GM23248 (cell line): ENCODE measurements around the gene HOXD1. TPM values are rescaled to one million over a fixed set of nuclear protein-coding genes. Genes with fewer than 3 reads are reported as not detected.

Experiments used
- DNase-seq: peaks from one replicate; pipeline ENCODE4 v3.0.0-alpha.2; 2015
- H2AFZ ChIP-seq: fragments of 200-600 bp; sonication (generic); 2 replicates; pipeline ENCODE4 v1.6.1; 2016; ENCODE audit warnings: antibody characterized with exemption
- H3F3A ChIP-seq: fragments of 200-600 bp; sonication (generic); 2 replicates; pipeline ENCODE4 v1.6.1; 2016; ENCODE audit warnings: mild to moderate bottlenecking, antibody characterized with exemption, mixed run types; ENCODE audit not compliant: insufficient read depth
- H3K27ac ChIP-seq: fragments of 200-600 bp; sonication (generic); 2 replicates; pipeline ENCODE4 v1.5.1; 2016; ENCODE audit warnings: mild to moderate bottlenecking
- H3K27me3 ChIP-seq: fragments of 200-600 bp; sonication (generic); replicated peaks from 2 replicates; pipeline ENCODE4 v1.6.1; 2016; ENCODE audit warnings: mild to moderate bottlenecking; ENCODE audit not compliant: insufficient read depth
- H3K36me3 ChIP-seq: fragments of 200-600 bp; sonication (generic); 2 replicates; pipeline ENCODE4 v1.6.1; 2016; ENCODE audit warnings: low read depth, mild to moderate bottlenecking
- H3K4me1 ChIP-seq: fragments of 200-600 bp; sonication (generic); 2 replicates; pipeline ENCODE4 v1.6.1; 2016; ENCODE audit warnings: mild to moderate bottlenecking; ENCODE audit not compliant: insufficient read depth
- H3K4me2 ChIP-seq: fragments of 200-600 bp; sonication (generic); one replicate; pipeline ENCODE4 v1.6.1; 2016; ENCODE audit warnings: mild to moderate bottlenecking; ENCODE audit not compliant: unreplicated experiment
- H3K4me3 ChIP-seq: fragments of 200-600 bp; sonication (generic); 2 replicates; pipeline ENCODE4 v1.5.1; 2016; ENCODE audit warnings: mild to moderate bottlenecking
- H3K79me2 ChIP-seq: fragments of 200-600 bp; sonication (generic); 2 replicates; pipeline ENCODE4 v1.6.1; 2016; ENCODE audit warnings: mild to moderate bottlenecking; ENCODE audit not compliant: insufficient read depth
- H3K9ac ChIP-seq: fragments of 200-600 bp; sonication (generic); 2 replicates; pipeline ENCODE4 v1.6.1; 2016; ENCODE audit warnings: mild to moderate bottlenecking
- H3K9me2 ChIP-seq: fragments of 200-600 bp; sonication (generic); 2 replicates; pipeline ENCODE4 v1.6.1; 2016; ENCODE audit warnings: mixed run types, mild to moderate bottlenecking, moderate library complexity; ENCODE audit not compliant: insufficient read depth
- H3K9me3 ChIP-seq: fragments of 200-600 bp; sonication (generic); one replicate; pipeline ENCODE4 v1.6.1; 2017; ENCODE audit warnings: low read depth
- H4K20me1 ChIP-seq: fragments of 200-600 bp; sonication (generic); 2 replicates; pipeline ENCODE4 v1.6.0; 2016; ENCODE audit not compliant: insufficient read depth
- EZH2 ChIP-seq: fragments of 200-600 bp; sonication (generic); IDR thresholded peaks from 2 replicates; pipeline ENCODE4 v1.6.1; 2018; ENCODE audit warnings: antibody characterized with exemption, mild to moderate bottlenecking; ENCODE audit not compliant: insufficient read depth, poor library complexity, severe bottlenecking
- EZH2phosphoT487 ChIP-seq: fragments of 200-600 bp; sonication (generic); IDR thresholded peaks from 2 replicates; pipeline ENCODE4 v1.6.1; 2018; ENCODE audit warnings: antibody characterized with exemption, moderate library complexity, mild to moderate bottlenecking, low read depth; ENCODE audit not compliant: insufficient read depth
- WGBS, 2 experiments: methylation state at CpG; one replicate each; pipeline ENCODE4 v1.1.6; 2015 to 2017; ENCODE audit warnings: low lambda C conversion rate in 2 of 2, low coverage in 1 of 2; ENCODE audit errors: missing lambda C conversion rate in 2 of 2; 5-methylcytosine and 5-hydroxymethylcytosine counted together
- in situ Hi-C: fragments of 300-500 bp; cut with MboI; formaldehyde crosslinking; loops from 2 replicates; pipeline ENCODE4 v1.15.0; 2020
- polyA plus RNA-seq: library from polyadenylated mRNA; unstranded; fragments of >200 nt; fragmentation: Nextera tagmentation; extraction: Ambion mirVana; gene quantifications from 2 replicates; pipeline ENCODE4 v1.2.1, GENCODE V29; 2016
- total RNA-seq: library from RNA; depleted of rRNA; stranded (reverse); fragments of >200 nt; shearing (Covaris generic); gene quantifications from 2 replicates; pipeline ENCODE4 v1.2.3, GENCODE V29; 2014

Gene HOXD1
- total and polyA plus RNA-seq, 2 experiments from 2014 or later: 0.43 to 2.2 TPM

GRCh38 chr2:176200971-176201370 lies 12.5 kb downstream of the HOXD1 start:
- H3K36me3 ChIP-seq: no peaks in the 10 kb centered on the region
- H3K4me2 ChIP-seq: no peak overlapping the region
- no peak for TF ChIP-seq EZH2phosphoT487
- no peaks in the 10 kb centered on the region for H3K9me3 ChIP-seq
- H4K20me1 ChIP-seq: no peaks in the 10 kb centered on the region
- no peak overlapping the region for H3K4me3 ChIP-seq
- no peaks in the 10 kb centered on the region for H3K4me1 ChIP-seq
- H3K27ac ChIP-seq: no peak overlapping the region
- H3K9me2 ChIP-seq: no peaks in the 10 kb centered on the region
- no peaks in the 10 kb centered on the region for H3K79me2 ChIP-seq
- in situ Hi-C loops: no loop called here
- no peak overlapping the region for H3K9ac ChIP-seq
- no peak for DNase-seq
- H3K27me3 ChIP-seq: no peaks in the 10 kb centered on the region
- no peak overlapping the region for H2AFZ ChIP-seq
- no peaks in the 10 kb centered on the region for H3F3A ChIP-seq
- WGBS, 2 experiments: 78 to 86% methylated on average over 21 of the region's 21 CpGs

- no peak for DNase-seq
These were observed 14.0 kb downstream of the HOXD1 start for GRCh38 chr2:176202491-176202890.

GRCh38 chr2:176205126-176205525 lies 16.7 kb downstream of the HOXD1 start:
- no peak overlapping the region for H3K27ac ChIP-seq
- 68 to 77% methylated on average over 1 of the region's 1 CpG for WGBS, 2 experiments
- no peaks in the 10 kb centered on the region for H3K36me3 ChIP-seq
- TF ChIP-seq EZH2: no peak
- no peak for TF ChIP-seq EZH2phosphoT487
- no peaks in the 10 kb centered on the region for H3K79me2 ChIP-seq
- H2AFZ ChIP-seq: no peak overlapping the region
- H3K9me3 ChIP-seq: no peaks in the 10 kb centered on the region
- no peak overlapping the region for H3K4me2 ChIP-seq
- no peak overlapping the region for H3K9ac ChIP-seq
- in situ Hi-C loops: no loop called here
- H4K20me1 ChIP-seq: no peaks in the 10 kb centered on the region
- H3K4me3 ChIP-seq: no peak overlapping the region
- DNase-seq: no peak
- no peaks in the 10 kb centered on the region for H3K9me2 ChIP-seq
- H3K4me1 ChIP-seq: no peaks in the 10 kb centered on the region
- no peaks in the 10 kb centered on the region for H3K27me3 ChIP-seq
- H3F3A ChIP-seq: no peaks in the 10 kb centered on the region

More at GRCh38 chr2:176202491-176202890, 14.0 kb downstream of the HOXD1 start:
- Histone ChIP-seq H3K4me2 (no peak overlapping the region), H3K4me3 (no peak overlapping the region), H3K36me3 (no peaks in the 10 kb centered on the region), H3K9me2 (no peaks in the 10 kb centered on the region), H4K20me1 (no peaks in the 10 kb centered on the region), H3K9ac (no peak overlapping the region), H3K9me3 (no peaks in the 10 kb centered on the region), H2AFZ (no peak overlapping the region), H3K79me2 (no peaks in the 10 kb centered on the region), H3F3A (no peaks in the 10 kb centered on the region), H3K27me3 (no peaks in the 10 kb centered on the region), H3K27ac (no peak overlapping the region), H3K4me1 (no peaks in the 10 kb centered on the region)
- WGBS, 2 experiments: 75 to 78% methylated on average over 7 of the region's 7 CpGs
- in situ Hi-C loops: no loop called here
- no peak for TF ChIP-seq EZH2phosphoT487
- TF ChIP-seq EZH2: no peak

DNA sequence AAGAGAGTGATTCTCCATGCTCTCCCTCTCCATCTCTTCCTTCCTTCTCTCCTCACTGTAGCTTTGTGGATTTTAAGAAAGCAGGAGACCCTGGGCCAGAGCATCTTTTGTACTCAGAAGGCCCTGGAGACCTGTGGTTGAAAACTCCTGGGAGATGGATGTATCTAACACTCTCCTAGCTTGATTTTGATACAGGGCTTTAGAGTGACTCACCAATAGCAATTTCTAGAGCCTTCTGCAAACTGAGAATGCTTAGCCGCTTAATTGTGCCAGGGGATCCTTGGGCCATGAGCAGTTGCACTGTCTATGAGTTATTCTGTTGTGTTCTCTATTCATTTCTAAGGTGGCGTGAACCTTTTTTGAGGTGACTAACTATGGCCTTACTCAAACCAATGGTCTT lies 17.7 kb downstream of the HOXD1 start:
- WGBS, 2 experiments: 92 to 100% methylated on average over 2 of the region's 2 CpGs
- no peaks in the 10 kb centered on the region for H3F3A ChIP-seq
- H3K36me3 ChIP-seq: no peaks in the 10 kb centered on the region
- no peaks in the 10 kb centered on the region for H3K79me2 ChIP-seq
- TF ChIP-seq EZH2: no peak
- no peak for TF ChIP-seq EZH2phosphoT487
- DNase-seq: no peak
- in situ Hi-C loops: no loop called here
- H2AFZ ChIP-seq: no peak overlapping the region
- no peak overlapping the region for H3K27ac ChIP-seq
- no peaks in the 10 kb centered on the region for H4K20me1 ChIP-seq
- H3K4me3 ChIP-seq: no peak overlapping the region
- H3K9me2 ChIP-seq: no peaks in the 10 kb centered on the region
- no peaks in the 10 kb centered on the region for H3K9me3 ChIP-seq
- no peaks in the 10 kb centered on the region for H3K27me3 ChIP-seq
- no peaks in the 10 kb centered on the region for H3K4me1 ChIP-seq
- no peak overlapping the region for H3K4me2 ChIP-seq
- no peak overlapping the region for H3K9ac ChIP-seq

GRCh38 chr2:176206682-176207081 lies 18.2 kb downstream of the HOXD1 start:
- H3K9ac ChIP-seq: no peak overlapping the region
- no peaks in the 10 kb centered on the region for H3K9me2 ChIP-seq
- no peaks in the 10 kb centered on the region for H3K36me3 ChIP-seq
- H3K79me2 ChIP-seq: no peaks in the 10 kb centered on the region
- no peak overlapping the region for H3K27ac ChIP-seq
- no peak overlapping the region for H3K4me3 ChIP-seq
- no peaks in the 10 kb centered on the region for H3F3A ChIP-seq
- H3K4me1 ChIP-seq: no peaks in the 10 kb centered on the region
- TF ChIP-seq EZH2phosphoT487 (no peak), EZH2 (no peak)
- H2AFZ ChIP-seq: no peak overlapping the region
- in situ Hi-C loops: no loop called here
- no peaks in the 10 kb centered on the region for H3K9me3 ChIP-seq
- no peaks in the 10 kb centered on the region for H3K27me3 ChIP-seq
- DNase-seq: peak; percentile 5
- H4K20me1 ChIP-seq: no peaks in the 10 kb centered on the region
- H3K4me2 ChIP-seq: no peak overlapping the region
- 2 to 11% methylated on average over 2 of the region's 2 CpGs for WGBS, 2 experiments
